MM.1S (cell line): ENCODE results near the gene KRTAP4-12.
"Not testable (repeated sequence)": the region's sequence is repeated elsewhere in the genome, so short reads cannot be mapped to it uniquely, and the experiment has no call there.

ENCODE experiments used
- DNase-seq: peaks from one replicate; pipeline ENCODE4 v3.0.0-alpha.2; 2015
- H2AFZ ChIP-seq: fragments of 300-600 bp; sonication (generic); 2 replicates; pipeline ENCODE4 v1.6.0; 2016; ENCODE audit warnings: antibody characterized with exemption, low read length
- H3F3A ChIP-seq: fragments of 300-600 bp; sonication (generic); 2 replicates; pipeline ENCODE4 v1.6.1; 2016; ENCODE audit warnings: mild to moderate bottlenecking, antibody characterized with exemption, low read length, moderate library complexity, mixed read lengths; ENCODE audit not compliant: insufficient read depth
- H3K27ac ChIP-seq: fragments of 300-600 bp; sonication (generic); 2 replicates; pipeline ENCODE4 v1.5.1; 2016; ENCODE audit warnings: mild to moderate bottlenecking, low read length
- H3K27me3 ChIP-seq: fragments of 300-600 bp; sonication (generic); replicated peaks from 2 replicates; pipeline ENCODE4 v1.6.0; 2016; ENCODE audit warnings: low read length; ENCODE audit not compliant: insufficient read depth
- H3K36me3 ChIP-seq: fragments of 300-600 bp; sonication (generic); replicated peaks from 2 replicates; pipeline ENCODE4 v1.6.1; 2016; ENCODE audit warnings: mild to moderate bottlenecking, low read length, mixed read lengths; ENCODE audit not compliant: insufficient read depth
- H3K4me1 ChIP-seq: fragments of 300-600 bp; sonication (generic); 2 replicates; pipeline ENCODE4 v1.6.1; 2016; ENCODE audit warnings: low read length, mixed read lengths
- H3K4me2 ChIP-seq: fragments of 300-600 bp; sonication (generic); 2 replicates; pipeline ENCODE4 v1.6.0; 2016; ENCODE audit warnings: low read depth, low read length
- H3K4me3 ChIP-seq: fragments of 300-600 bp; sonication (generic); 2 replicates; pipeline ENCODE4 v1.5.1; 2016; ENCODE audit warnings: low read length, mixed read lengths
- H3K79me2 ChIP-seq: fragments of 300-600 bp; sonication (generic); 2 replicates; pipeline ENCODE4 v1.6.1; 2016; ENCODE audit warnings: mixed run types, low read length, mixed read lengths
- H3K9ac ChIP-seq: fragments of 300-600 bp; sonication (generic); 2 replicates; pipeline ENCODE4 v1.6.1; 2016; ENCODE audit warnings: low read length, mixed read lengths
- H3K9me2 ChIP-seq: fragments of 300-600 bp; sonication (generic); replicated peaks from 2 replicates; pipeline ENCODE4 v1.6.1; 2016; ENCODE audit warnings: mild to moderate bottlenecking, low read length, mixed read lengths; ENCODE audit not compliant: insufficient read depth
- H3K9me3 ChIP-seq: fragments of 300-600 bp; sonication (generic); replicated peaks from 2 replicates; pipeline ENCODE4 v1.6.1; 2016; ENCODE audit warnings: mild to moderate bottlenecking, low read length, mixed read lengths; ENCODE audit not compliant: insufficient read depth
- H4K20me1 ChIP-seq: fragments of 300-600 bp; sonication (generic); 2 replicates; pipeline ENCODE4 v1.6.1; 2016; ENCODE audit warnings: mild to moderate bottlenecking, low read length, moderate library complexity, mixed read lengths; ENCODE audit not compliant: insufficient read depth
- EZH2 ChIP-seq: fragments of 300-600 bp; sonication (generic); optimal IDR thresholded peaks from 2 replicates; pipeline ENCODE3; 2017; ENCODE audit warnings: low read depth, mild to moderate bottlenecking, antibody characterized with exemption, low read length, mixed read lengths
- EZH2phosphoT487 ChIP-seq: fragments of 300-600 bp; sonication (generic); IDR thresholded peaks from 2 replicates; pipeline ENCODE4 v1.6.1; 2018; ENCODE audit warnings: antibody characterized with exemption, low read length
- TF ChIP-seq, protein P1 (sequence below): fragments of 300-600 bp; sonication (generic); IDR thresholded peaks from 2 replicates; pipeline ENCODE4 v1.5.1; 2016; ENCODE audit warnings: antibody characterized with exemption, low read length, mixed read lengths

Gene KRTAP4-12

GRCh38 chr17:41167561-41167960 is 43.6 kb upstream of the KRTAP4-12 start:
- TF ChIP-seq EZH2phosphoT487 = no peak
- TF ChIP-seq EZH2 = no peak
- TF ChIP-seq, protein P1, sequence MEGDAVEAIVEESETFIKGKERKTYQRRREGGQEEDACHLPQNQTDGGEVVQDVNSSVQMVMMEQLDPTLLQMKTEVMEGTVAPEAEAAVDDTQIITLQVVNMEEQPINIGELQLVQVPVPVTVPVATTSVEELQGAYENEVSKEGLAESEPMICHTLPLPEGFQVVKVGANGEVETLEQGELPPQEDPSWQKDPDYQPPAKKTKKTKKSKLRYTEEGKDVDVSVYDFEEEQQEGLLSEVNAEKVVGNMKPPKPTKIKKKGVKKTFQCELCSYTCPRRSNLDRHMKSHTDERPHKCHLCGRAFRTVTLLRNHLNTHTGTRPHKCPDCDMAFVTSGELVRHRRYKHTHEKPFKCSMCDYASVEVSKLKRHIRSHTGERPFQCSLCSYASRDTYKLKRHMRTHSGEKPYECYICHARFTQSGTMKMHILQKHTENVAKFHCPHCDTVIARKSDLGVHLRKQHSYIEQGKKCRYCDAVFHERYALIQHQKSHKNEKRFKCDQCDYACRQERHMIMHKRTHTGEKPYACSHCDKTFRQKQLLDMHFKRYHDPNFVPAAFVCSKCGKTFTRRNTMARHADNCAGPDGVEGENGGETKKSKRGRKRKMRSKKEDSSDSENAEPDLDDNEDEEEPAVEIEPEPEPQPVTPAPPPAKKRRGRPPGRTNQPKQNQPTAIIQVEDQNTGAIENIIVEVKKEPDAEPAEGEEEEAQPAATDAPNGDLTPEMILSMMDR = no peak

GRCh38 chr17:41163828-41164227 is 39.8 kb upstream of the KRTAP4-12 start:
- Histone ChIP-seq H3K4me3 (no peak overlapping the region), H4K20me1 (no peaks in the 10 kb centered on the region), H3K9ac (no peak overlapping the region), H3K4me1 (no peaks in the 10 kb centered on the region), H3K36me3 (no peaks in the 10 kb centered on the region), H3K27me3 (no peaks in the 10 kb centered on the region), H3F3A (no peaks in the 10 kb centered on the region), H3K9me2 (no peaks in the 10 kb centered on the region), H3K27ac (no peak overlapping the region), H3K9me3 (no peaks in the 10 kb centered on the region), H3K79me2 (no peaks in the 10 kb centered on the region), H2AFZ (no peak overlapping the region), H3K4me2 (no peak overlapping the region)
- no peak for DNase-seq
- TF ChIP-seq, protein P1 = no peak
- TF ChIP-seq EZH2phosphoT487 = no peak
- no peak for TF ChIP-seq EZH2

More at GRCh38 chr17:41167561-41167960, 43.6 kb upstream of the KRTAP4-12 start:
- Histone ChIP-seq H4K20me1 (no peaks in the 10 kb centered on the region), H3K79me2 (no peaks in the 10 kb centered on the region), H3K4me1 (no peaks in the 10 kb centered on the region), H3K9me3 (no peaks in the 10 kb centered on the region), H3K4me3 (no peak overlapping the region), H3K36me3 (no peaks in the 10 kb centered on the region), H3K9ac (no peak overlapping the region), H3K9me2 (no peaks in the 10 kb centered on the region), H3K4me2 (no peak overlapping the region), H3F3A (no peaks in the 10 kb centered on the region), H3K27me3 (no peaks in the 10 kb centered on the region), H2AFZ (no peak overlapping the region), H3K27ac (no peak overlapping the region)
- no peak for DNase-seq

DNA sequence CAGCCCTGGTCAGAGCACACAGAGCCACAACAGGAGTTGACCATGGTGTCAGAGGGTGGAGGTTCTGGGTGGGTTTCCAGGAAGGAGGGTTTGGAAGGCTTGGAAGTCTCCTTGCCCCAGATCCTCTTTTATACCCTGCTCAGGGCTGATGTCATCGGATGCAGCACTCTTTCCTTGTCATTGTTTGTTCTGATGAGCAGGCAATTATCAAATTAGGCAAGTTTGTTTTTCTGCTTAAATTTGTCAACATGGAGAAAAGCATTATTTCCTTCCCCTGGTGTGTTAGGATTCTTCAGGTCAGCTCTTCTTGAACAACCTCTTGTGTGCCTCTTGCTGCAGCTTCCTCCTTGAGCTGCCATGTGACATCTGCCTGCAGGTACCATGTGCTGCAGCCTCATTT is 36.7 kb upstream of the KRTAP4-12 start, which contains the start of gene KRTAP4-4:
Gene KRTAP4-4 (minus strand): TSS at position 101 of the 400 bp plus-strand sequence. CDS start 57 bp downstream, at position 44.
- H3F3A ChIP-seq = no peaks in the 10 kb centered on the region
- no peaks in the 10 kb centered on the region for H3K79me2 ChIP-seq
- no peak within 1 kb of the TSS for H3K9ac ChIP-seq
- no peak for TF ChIP-seq EZH2
- TF ChIP-seq EZH2phosphoT487 = no peak
- TF ChIP-seq, protein P1 = no peak
- H3K27ac ChIP-seq = no peak within 1 kb of the TSS
- no peaks in the 10 kb centered on the region for H4K20me1 ChIP-seq
- H3K4me2 ChIP-seq = no peak within 1 kb of the TSS
- H2AFZ ChIP-seq = no peak within 1 kb of the TSS
- H3K4me3 ChIP-seq = no peak within 1 kb of the TSS
- no peaks in the 10 kb centered on the region for H3K36me3 ChIP-seq
- no peaks in the 10 kb centered on the region for H3K27me3 ChIP-seq
- no peaks in the 10 kb centered on the region for H3K9me3 ChIP-seq
- no peaks in the 10 kb centered on the region for H3K4me1 ChIP-seq
- DNase-seq = no peak
- no peaks in the 10 kb centered on the region for H3K9me2 ChIP-seq

DNA sequence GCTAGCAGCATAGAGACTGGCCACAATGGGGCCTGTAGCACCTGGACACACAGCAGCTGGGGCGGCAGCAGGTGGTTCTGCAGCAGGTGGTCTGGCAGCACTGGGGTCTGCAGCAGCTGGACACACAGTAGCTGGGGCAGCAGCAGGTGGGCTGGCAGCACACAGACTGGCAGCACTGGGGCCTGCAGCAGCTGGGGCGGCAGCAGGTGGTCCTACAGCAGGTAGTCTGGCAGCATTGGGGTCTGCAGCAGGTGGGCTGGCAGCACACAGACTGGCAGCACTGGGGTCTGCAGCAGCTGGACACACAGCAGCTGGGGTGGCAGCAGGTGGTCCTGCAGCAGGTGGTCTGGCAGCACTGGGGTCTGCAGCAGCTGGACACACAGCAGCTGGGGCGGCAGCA is 36.2 kb upstream of the KRTAP4-12 start:
- not testable (repeated sequence) for H3K9me3 ChIP-seq, H3K79me2 ChIP-seq, H3K27me3 ChIP-seq, H3K27ac ChIP-seq, H2AFZ ChIP-seq, H3K4me1 ChIP-seq, DNase-seq, H3K36me3 ChIP-seq, H4K20me1 ChIP-seq, H3K9ac ChIP-seq, H3K4me2 ChIP-seq, H3K9me2 ChIP-seq, H3F3A ChIP-seq, H3K4me3 ChIP-seq
